Subcutaneous adipose tissue (tissue), 4 donors: ENCODE results near the gene CD247. TPM values are rescaled to one million over a fixed set of nuclear protein-coding genes. Genes with fewer than 3 reads are reported as not detected.

Experiments used
- total RNA-seq, 4 donors: library from RNA; depleted of rRNA; stranded (reverse); fragments of >200 nt; gene quantifications; one replicate each; pipeline ENCODE4 v1.1.0, GENCODE V29; 2016
- TF ChIP-seq, protein P1 (sequence below): fragments of 450-650 bp; IDR thresholded peaks from one replicate; pipeline ENCODE4 v1.5.1; 2016; ENCODE audit warnings: low read depth, mild to moderate bottlenecking, control low read depth, antibody characterized with exemption, moderate library complexity

Gene CD247
- total RNA-seq, 4 donors from 2014 or later: 1.3 to 3.4 (median 2.1) TPM

GRCh38 chr1:167515893-167516321 is 2.4 kb downstream of the CD247 start:
- TF ChIP-seq, protein P1, sequence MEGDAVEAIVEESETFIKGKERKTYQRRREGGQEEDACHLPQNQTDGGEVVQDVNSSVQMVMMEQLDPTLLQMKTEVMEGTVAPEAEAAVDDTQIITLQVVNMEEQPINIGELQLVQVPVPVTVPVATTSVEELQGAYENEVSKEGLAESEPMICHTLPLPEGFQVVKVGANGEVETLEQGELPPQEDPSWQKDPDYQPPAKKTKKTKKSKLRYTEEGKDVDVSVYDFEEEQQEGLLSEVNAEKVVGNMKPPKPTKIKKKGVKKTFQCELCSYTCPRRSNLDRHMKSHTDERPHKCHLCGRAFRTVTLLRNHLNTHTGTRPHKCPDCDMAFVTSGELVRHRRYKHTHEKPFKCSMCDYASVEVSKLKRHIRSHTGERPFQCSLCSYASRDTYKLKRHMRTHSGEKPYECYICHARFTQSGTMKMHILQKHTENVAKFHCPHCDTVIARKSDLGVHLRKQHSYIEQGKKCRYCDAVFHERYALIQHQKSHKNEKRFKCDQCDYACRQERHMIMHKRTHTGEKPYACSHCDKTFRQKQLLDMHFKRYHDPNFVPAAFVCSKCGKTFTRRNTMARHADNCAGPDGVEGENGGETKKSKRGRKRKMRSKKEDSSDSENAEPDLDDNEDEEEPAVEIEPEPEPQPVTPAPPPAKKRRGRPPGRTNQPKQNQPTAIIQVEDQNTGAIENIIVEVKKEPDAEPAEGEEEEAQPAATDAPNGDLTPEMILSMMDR: no peak

- TF ChIP-seq, protein P1: no peak
Observed at GRCh38 chr1:167515461-167515860, 2.9 kb downstream of the CD247 start.

- TF ChIP-seq, protein P1: no peak
Observed at GRCh38 chr1:167514288-167514687, 4.0 kb downstream of the CD247 start.

DNA sequence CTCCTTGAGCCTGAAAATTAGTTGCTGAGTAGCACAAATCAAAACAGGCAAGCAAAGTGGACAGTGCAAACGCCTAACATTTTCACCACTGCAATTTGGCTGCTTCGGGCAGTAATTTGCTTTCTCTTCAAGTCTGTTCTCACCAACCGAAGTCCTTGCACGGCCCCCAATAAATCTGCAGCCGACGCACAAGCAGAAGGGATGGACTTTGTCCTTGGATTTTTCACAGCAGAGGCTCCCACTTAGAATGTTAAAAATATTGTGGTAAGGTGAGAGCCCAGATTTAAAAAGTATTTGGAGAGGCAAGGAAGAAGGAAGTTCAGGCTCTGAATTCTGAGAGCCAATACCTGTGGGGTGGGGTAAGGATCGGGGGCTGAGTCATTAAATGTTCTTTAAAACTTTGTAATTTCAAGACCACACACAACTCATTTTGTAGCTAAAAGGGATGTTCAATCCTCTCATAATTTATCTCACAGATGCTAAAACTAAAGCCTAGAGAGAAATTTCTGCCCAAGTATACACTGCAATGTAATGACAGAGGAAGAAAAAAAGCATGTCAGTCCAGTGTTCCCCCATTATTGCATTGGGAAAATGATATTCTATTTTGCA is 6.2 kb downstream of the CD247 start:
- TF ChIP-seq, protein P1: no peak

DNA sequence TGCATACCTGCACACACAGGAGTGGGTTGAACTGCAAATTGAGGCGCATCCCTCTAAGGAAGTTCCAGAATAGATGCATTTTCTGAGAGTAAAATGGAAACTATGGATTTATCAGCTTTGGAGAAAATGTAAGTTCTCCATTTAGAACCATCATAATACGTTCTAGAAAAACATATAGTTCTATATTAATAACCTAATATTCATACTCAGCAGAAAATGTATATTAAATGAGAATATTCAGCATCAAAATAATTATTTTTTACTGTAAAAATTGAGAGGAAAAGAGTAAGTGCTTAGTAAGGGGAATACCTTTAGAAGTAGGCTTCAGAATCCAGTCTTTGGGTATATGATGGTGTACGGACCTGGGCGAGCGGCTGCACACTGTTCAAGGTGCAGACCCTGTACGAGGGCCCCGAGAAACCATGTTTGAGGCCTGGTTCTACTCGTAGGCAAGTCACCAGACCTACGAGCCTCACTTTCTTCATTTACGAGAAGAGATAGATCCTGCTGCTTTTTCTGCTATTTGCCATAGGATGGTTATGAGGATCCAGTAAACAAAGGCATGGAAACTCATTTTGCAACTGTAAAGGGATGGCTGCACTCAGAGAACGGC is 6.8 kb downstream of the CD247 start:
- TF ChIP-seq, protein P1: no peak

GRCh38 chr1:167510881-167511280 is 7.4 kb downstream of the CD247 start:
- TF ChIP-seq, protein P1: no peak

- TF ChIP-seq, protein P1: no peak
Observed at GRCh38 chr1:167510244-167510643, 8.1 kb downstream of the CD247 start.
